Measurements from ENCODE around the gene CD52. TPM values are rescaled to one million over a fixed set of nuclear protein-coding genes. Genes with fewer than 3 reads are reported as not detected.

The CD52 gene
- total RNA-seq, 4 donors from 2014 or later, result 1.8 to 2.7 (median 2.2) TPM; not detected in 1

GRCh38 chr1:26315874-26316850, 1.6 kb upstream of the CD52 start:
- no peak for ATAC-seq
- Histone ChIP-seq H3K36me3 (no peaks in the 10 kb centered on the region), H3K27ac (no peak overlapping the region), H3K9me3 (no peaks in the 10 kb centered on the region), H3K4me3 (no peak overlapping the region), H3K27me3 (peaks cover 23% of the 10 kb centered on the region), H3K4me1 (peaks cover 0 to 4% (median 3%) of the 10 kb centered on the region in 3 donors)
- TF ChIP-seq POLR2A (IDR thresholded peaks at IDR 0.05) (no peak), EP300 (IDR thresholded peaks at IDR 0.05) (no peak), POLR2AphosphoS5 (IDR thresholded peaks at IDR 0.05) (no peak), CTCF (IDR thresholded peaks at IDR 0.05) (no peak)
- WGBS, 2 donors (ENCODE audit: low coverage in 1 of 2), result 73 to 90% methylated on average over 1 to 5 of the region's 8 CpGs

GRCh38 chr1:26317146-26317545, 612 bp upstream of the CD52 start:
- H3K4me3 ChIP-seq, result no peak overlapping the region
- TF ChIP-seq CTCF (IDR thresholded peaks at IDR 0.05) (no peak), POLR2AphosphoS5 (IDR thresholded peaks at IDR 0.05) (no peak), EP300 (IDR thresholded peaks at IDR 0.05) (no peak), POLR2A (IDR thresholded peaks at IDR 0.05) (no peak)
- no peaks in the 10 kb centered on the region for H3K36me3 ChIP-seq
- 83 to 88% methylated on average over 2 of the region's 2 CpGs for WGBS, 2 donors (ENCODE audit: low coverage in 1 of 2)
- peaks cover 0 to 12% (median 6%) of the 10 kb centered on the region in 3 donors for H3K4me1 ChIP-seq
- H3K27me3 ChIP-seq, result peaks cover 20% of the 10 kb centered on the region
- H3K27ac ChIP-seq, result no peak overlapping the region
- no peaks in the 10 kb centered on the region for H3K9me3 ChIP-seq
- ATAC-seq, result no peak

- ATAC-seq, result no peak
- H3K27me3 ChIP-seq, result peaks cover 24% of the 10 kb centered on the region
- H3K36me3 ChIP-seq, result no peaks in the 10 kb centered on the region
- H3K4me3 ChIP-seq, result peak overlapping the region in 1 of 2 donors; percentile 19
- H3K4me1 ChIP-seq, result peaks cover 0 to 12% (median 6%) of the 10 kb centered on the region in 3 donors
- 50% methylated on average over 1 of the region's 9 CpGs; no CpG with 5 or more reads in 1 of the 2 donors for WGBS, 2 donors (ENCODE audit: low coverage in 1 of 2)
- no peak for TF ChIP-seq EP300 (IDR thresholded peaks at IDR 0.05)
- TF ChIP-seq POLR2AphosphoS5 (IDR thresholded peaks at IDR 0.05), result no peak
- TF ChIP-seq POLR2A (IDR thresholded peaks at IDR 0.05), result no peak
- no peak for TF ChIP-seq CTCF (IDR thresholded peaks at IDR 0.05)
- H3K27ac ChIP-seq, result peak overlapping the region in 1 of 4 donors; percentile 36
- no peaks in the 10 kb centered on the region for H3K9me3 ChIP-seq
These were observed 743 bp downstream of the CD52 start for GRCh38 chr1:26318338-26319064.

- no peak for ATAC-seq
- H3K27ac ChIP-seq, result peak overlapping the region in 1 of 4 donors; percentile 12
These were observed 3.1 kb downstream of the CD52 start for GRCh38 chr1:26320896-26321295.

More at GRCh38 chr1:26320896-26321295, 3.1 kb downstream of the CD52 start:
- Histone ChIP-seq H3K9me3 (no peaks in the 10 kb centered on the region), H3K4me3 (no peak overlapping the region), H3K4me1 (peaks cover 0 to 12% (median 6%) of the 10 kb centered on the region in 3 donors), H3K27me3 (peaks cover 34% of the 10 kb centered on the region), H3K36me3 (no peaks in the 10 kb centered on the region)
- WGBS, 2 donors (ENCODE audit: low coverage in 1 of 2), result no CpG with 5 or more reads among the region's 2 CpGs
- TF ChIP-seq POLR2AphosphoS5 (IDR thresholded peaks at IDR 0.05) (no peak), EP300 (IDR thresholded peaks at IDR 0.05) (no peak), CTCF (IDR thresholded peaks at IDR 0.05) (no peak), POLR2A (IDR thresholded peaks at IDR 0.05) (no peak)

Data from gastroesophageal sphincter (tissue), 4 donors.